ENCODE measurements around the gene MRLN.

DNA sequence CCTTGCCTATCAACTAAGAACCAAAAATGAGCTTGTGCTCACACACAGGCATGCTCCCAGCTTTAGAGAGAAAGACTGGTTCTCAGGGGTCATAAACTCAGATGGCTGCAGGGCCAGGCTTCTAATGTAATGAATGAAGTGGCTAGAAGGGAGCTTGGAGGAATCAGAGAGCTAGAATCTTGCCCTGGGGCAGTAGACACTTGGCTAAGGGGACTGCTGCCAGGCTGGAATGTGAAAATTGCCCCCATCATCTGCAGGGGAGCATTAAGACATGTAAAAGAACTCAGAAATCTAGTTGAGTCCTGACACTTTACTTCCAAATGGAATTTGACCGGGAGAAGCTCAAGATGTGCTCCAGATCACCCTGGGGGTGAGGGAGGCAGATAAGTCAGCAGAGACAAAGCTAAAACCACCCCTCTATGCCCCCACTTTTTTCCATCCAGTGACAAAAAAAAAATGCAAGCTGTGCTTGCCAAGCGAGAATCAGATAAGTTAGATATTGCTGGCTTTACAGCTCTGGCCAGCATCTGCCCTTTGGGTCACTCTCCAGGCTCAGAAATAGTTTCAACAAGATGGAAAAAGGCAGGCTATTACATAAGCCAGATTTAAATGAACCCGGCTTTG is 41.3 kb downstream of the MRLN start:
- TF ChIP-seq, protein P1, sequence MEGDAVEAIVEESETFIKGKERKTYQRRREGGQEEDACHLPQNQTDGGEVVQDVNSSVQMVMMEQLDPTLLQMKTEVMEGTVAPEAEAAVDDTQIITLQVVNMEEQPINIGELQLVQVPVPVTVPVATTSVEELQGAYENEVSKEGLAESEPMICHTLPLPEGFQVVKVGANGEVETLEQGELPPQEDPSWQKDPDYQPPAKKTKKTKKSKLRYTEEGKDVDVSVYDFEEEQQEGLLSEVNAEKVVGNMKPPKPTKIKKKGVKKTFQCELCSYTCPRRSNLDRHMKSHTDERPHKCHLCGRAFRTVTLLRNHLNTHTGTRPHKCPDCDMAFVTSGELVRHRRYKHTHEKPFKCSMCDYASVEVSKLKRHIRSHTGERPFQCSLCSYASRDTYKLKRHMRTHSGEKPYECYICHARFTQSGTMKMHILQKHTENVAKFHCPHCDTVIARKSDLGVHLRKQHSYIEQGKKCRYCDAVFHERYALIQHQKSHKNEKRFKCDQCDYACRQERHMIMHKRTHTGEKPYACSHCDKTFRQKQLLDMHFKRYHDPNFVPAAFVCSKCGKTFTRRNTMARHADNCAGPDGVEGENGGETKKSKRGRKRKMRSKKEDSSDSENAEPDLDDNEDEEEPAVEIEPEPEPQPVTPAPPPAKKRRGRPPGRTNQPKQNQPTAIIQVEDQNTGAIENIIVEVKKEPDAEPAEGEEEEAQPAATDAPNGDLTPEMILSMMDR (conservative IDR thresholded peaks at IDR 0.05 in 1 of 2, IDR thresholded peaks at IDR 0.05 in 1 of 2; ENCODE audit: extremely low read depth in 1 of 2, insufficient read depth in 1 of 2, low read depth in 1 of 2, low read length in 2 of 2): no peak
- TF ChIP-seq EZH2 (IDR thresholded peaks at IDR 0.05; ENCODE audit: borderline replicate concordance, low read length): no peak
